Fibroblast of the aortic adventitia (primary cell): Measurements from ENCODE around the gene GNB2. TPM values are rescaled to one million over a fixed set of nuclear protein-coding genes. Genes with fewer than 3 reads are reported as not detected.

Experiments used
- DNase-seq: peaks from one replicate; pipeline ENCODE4 v3.0.0-alpha.2; 2010; ENCODE audit warnings: low read depth
- H3K4me3 ChIP-seq: 2 replicates; pipeline ENCODE4 v1.5.1; 2011; ENCODE audit warnings: low read depth, mild to moderate bottlenecking, control low read depth, low read length, moderate library complexity
- CTCF ChIP-seq: IDR thresholded peaks from 2 replicates; pipeline ENCODE4 v1.5.1; 2011; ENCODE audit warnings: mild to moderate bottlenecking, low read length, control low read depth, inconsistent platforms; ENCODE audit not compliant: insufficient read depth
- total RNA-seq: library from RNA; depleted of rRNA; stranded (reverse); fragments of >200 nt; gene quantifications from 2 replicates; pipeline ENCODE4 v1.2.3, GENCODE V29; 2012; ENCODE audit warnings: low replicate concordance

Gene GNB2
- total RNA-seq, 1 donor, result 89.1 TPM

GRCh38 chr7:100687261-100687660 lies 13.7 kb downstream of the GNB2 start:
- TF ChIP-seq CTCF, result no peak
- no peak overlapping the region for H3K4me3 ChIP-seq
- no peak for DNase-seq

- no peak overlapping the region for H3K4me3 ChIP-seq
- no peak for TF ChIP-seq CTCF
- DNase-seq, result no peak
Measured at GRCh38 chr7:100687751-100688300, 14.3 kb downstream of the GNB2 start.

- TF ChIP-seq CTCF, result no peak
- no peak for DNase-seq
- H3K4me3 ChIP-seq, result no peak overlapping the region
Measured at GRCh38 chr7:100688326-100688860, 14.9 kb downstream of the GNB2 start.

- DNase-seq, result no peak
- H3K4me3 ChIP-seq, result no peak overlapping the region
- TF ChIP-seq CTCF, result no peak
Measured at GRCh38 chr7:100689230-100690135, 15.9 kb downstream of the GNB2 start.

DNA sequence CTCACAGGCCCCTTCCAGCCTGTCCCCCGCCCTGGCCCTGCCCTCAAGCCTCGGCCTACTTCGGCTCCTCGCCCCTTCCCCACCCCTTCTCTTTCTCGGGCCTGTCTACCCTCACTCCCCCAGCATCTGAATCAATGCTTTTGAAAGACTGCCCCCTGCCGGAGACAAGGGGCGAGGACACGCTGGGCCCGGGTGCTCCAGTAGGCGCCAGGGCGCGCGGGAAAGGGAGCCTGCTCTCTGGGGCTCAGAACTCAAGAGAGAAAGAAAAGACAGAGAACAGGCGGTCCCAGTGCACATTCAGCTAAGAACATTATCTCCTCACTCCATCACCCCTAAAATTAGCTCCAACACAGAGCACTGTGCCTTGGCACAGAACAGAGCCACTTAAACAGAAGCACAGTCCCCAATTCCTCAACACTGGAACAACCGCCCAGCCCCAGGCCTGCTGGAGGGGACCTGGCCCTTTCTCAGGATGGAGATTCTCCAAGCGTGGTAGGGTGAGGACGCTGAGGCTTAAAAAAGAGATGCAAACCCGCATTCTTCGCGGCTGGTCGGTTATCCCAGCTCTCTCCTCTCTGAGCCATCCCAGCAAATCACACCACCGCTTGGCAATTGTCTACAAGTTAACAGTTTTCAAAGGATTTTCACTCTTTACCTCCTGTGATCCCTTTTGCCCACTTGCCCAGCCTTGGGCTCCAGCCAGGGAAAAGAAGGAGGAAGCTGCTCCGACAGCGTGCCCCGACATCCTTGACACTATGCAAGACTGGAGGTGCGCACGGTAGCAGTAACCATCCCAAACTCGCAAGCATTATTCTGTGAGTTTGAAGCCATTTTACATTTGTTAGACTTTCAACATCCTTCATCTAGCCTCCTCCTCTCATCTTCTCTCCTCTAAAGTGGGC lies 18.4 kb downstream of the GNB2 start:
- peak; percentile 71 for DNase-seq
- peak overlapping the region; percentile 83 for H3K4me3 ChIP-seq
- peak; percentile 93 for TF ChIP-seq CTCF

- no peak for DNase-seq
- no peak for TF ChIP-seq CTCF
- peak overlapping the region; percentile 83 for H3K4me3 ChIP-seq
Measured at GRCh38 chr7:100692578-100692961, 19.0 kb downstream of the GNB2 start.
